GM18505 (cell line): Measurements from ENCODE around the gene UBIAD1.
A peak's percentile ranks its signal among the peaks of the same experiment; 100 is the strongest.

ENCODE experiments used
- ATAC-seq: cut with Tn5 transposase; IDR thresholded peaks from one replicate; pipeline ENCODE4 v1.9.1; 2021; ENCODE audit not compliant: unreplicated experiment
- POLR2A ChIP-seq: IDR thresholded peaks from 4 replicates; pipeline ENCODE4 v1.6.1; 2011; ENCODE audit warnings: borderline replicate concordance; ENCODE audit not compliant: insufficient read depth, insufficient read length; ENCODE audit errors: extremely low read depth

UBIAD1 gene

GRCh38 chr1:11272832-11273594 lies at the start of gene UBIAD1:
Gene UBIAD1 (plus strand): TSS chr1:11273198. CDS start chr1:11273532, 334 bp downstream.
- ATAC-seq, result peak; percentile 76
- peak; percentile 89 for TF ChIP-seq POLR2A

GRCh38 chr1:11227106-11228077 lies 45.6 kb upstream of the UBIAD1 start:
- no peak for TF ChIP-seq POLR2A
- no peak for ATAC-seq

- ATAC-seq, result no peak
- TF ChIP-seq POLR2A, result no peak
Measured at GRCh38 chr1:11229203-11229602, 43.8 kb upstream of the UBIAD1 start.

- ATAC-seq, result no peak
- TF ChIP-seq POLR2A, result no peak
Measured at GRCh38 chr1:11233208-11233607, 39.8 kb upstream of the UBIAD1 start.

GRCh38 chr1:11237356-11237755 lies 35.6 kb upstream of the UBIAD1 start:
- ATAC-seq, result no peak
- no peak for TF ChIP-seq POLR2A

- no peak for TF ChIP-seq POLR2A
- no peak for ATAC-seq
Measured at GRCh38 chr1:11238311-11238710, 34.7 kb upstream of the UBIAD1 start.

GRCh38 chr1:11245248-11245647 lies 27.8 kb upstream of the UBIAD1 start:
- no peak for ATAC-seq
- TF ChIP-seq POLR2A, result no peak

- no peak for ATAC-seq
- no peak for TF ChIP-seq POLR2A
Measured at GRCh38 chr1:11245904-11246719, 26.9 kb upstream of the UBIAD1 start.

- no peak for TF ChIP-seq POLR2A
- ATAC-seq, result no peak
Measured at GRCh38 chr1:11248169-11248568, 24.8 kb upstream of the UBIAD1 start.

GRCh38 chr1:11252538-11252937 lies 20.5 kb upstream of the UBIAD1 start:
- ATAC-seq, result no peak
- TF ChIP-seq POLR2A, result no peak

GRCh38 chr1:11253226-11253625 lies 19.8 kb upstream of the UBIAD1 start:
- no peak for TF ChIP-seq POLR2A
- no peak for ATAC-seq

GRCh38 chr1:11256299-11256698 lies 16.7 kb upstream of the UBIAD1 start:
- no peak for TF ChIP-seq POLR2A
- no peak for ATAC-seq
